Left ventricle myocardium inferior (tissue), 1 donor: ENCODE results near the gene SLC16A10. TPM values are rescaled to one million over a fixed set of nuclear protein-coding genes. Genes with fewer than 3 reads are reported as not detected.

Source experiments
- DNase-seq: peaks from one replicate; pipeline ENCODE4 v3.0.0-alpha.2; 2020
- H3K27ac ChIP-seq: fragments of 200-600 bp; replicated peaks from 2 replicates; pipeline ENCODE4 v1.8.0; 2021
- H3K27me3 ChIP-seq: fragments of 200-600 bp; 2 replicates; pipeline ENCODE4 v1.8.0; 2021; ENCODE audit warnings: low read depth
- H3K36me3 ChIP-seq: fragments of 200-600 bp; 2 replicates; pipeline ENCODE4 v1.8.0; 2021
- H3K4me1 ChIP-seq: fragments of 200-600 bp; 2 replicates; pipeline ENCODE4 v1.8.0; 2021
- H3K4me3 ChIP-seq: fragments of 200-600 bp; 2 replicates; pipeline ENCODE4 v1.8.0; 2021; ENCODE audit warnings: mild to moderate bottlenecking, moderate library complexity
- H3K9me3 ChIP-seq: fragments of 200-600 bp; replicated peaks from 2 replicates; pipeline ENCODE4 v1.8.0; 2021
- intact Hi-C: fragments of 100-400 bp; cut with micrococcal nuclease; formaldehyde crosslinking; loops from one replicate; pipeline ENCODE4 v1.11.0; 2022
- total RNA-seq: library from RNA; stranded (reverse); fragmentation: NEBNext Ultra II Directional; extraction: Animal tissue kit (Norgen Biotek cat#: 25700); gene quantifications from one replicate; pipeline ENCODE4 v1.2.1, GENCODE V29; 2021
- TF ChIP-seq, protein P1 (sequence below): fragments of 200-600 bp; IDR thresholded peaks from 2 replicates; pipeline ENCODE4 v1.8.0; 2021; ENCODE audit warnings: antibody characterized with exemption, mild to moderate bottlenecking, borderline replicate concordance
- donor health status: DM: no; HTN: yes; CAD: no; lungs with severe emphysema.

Gene SLC16A10
- total RNA-seq, 1 donor from 2014 or later = 4.5 TPM

- H3K4me3 ChIP-seq = no peak overlapping the region
- H3K27ac ChIP-seq = no peak overlapping the region
- TF ChIP-seq, protein P1, sequence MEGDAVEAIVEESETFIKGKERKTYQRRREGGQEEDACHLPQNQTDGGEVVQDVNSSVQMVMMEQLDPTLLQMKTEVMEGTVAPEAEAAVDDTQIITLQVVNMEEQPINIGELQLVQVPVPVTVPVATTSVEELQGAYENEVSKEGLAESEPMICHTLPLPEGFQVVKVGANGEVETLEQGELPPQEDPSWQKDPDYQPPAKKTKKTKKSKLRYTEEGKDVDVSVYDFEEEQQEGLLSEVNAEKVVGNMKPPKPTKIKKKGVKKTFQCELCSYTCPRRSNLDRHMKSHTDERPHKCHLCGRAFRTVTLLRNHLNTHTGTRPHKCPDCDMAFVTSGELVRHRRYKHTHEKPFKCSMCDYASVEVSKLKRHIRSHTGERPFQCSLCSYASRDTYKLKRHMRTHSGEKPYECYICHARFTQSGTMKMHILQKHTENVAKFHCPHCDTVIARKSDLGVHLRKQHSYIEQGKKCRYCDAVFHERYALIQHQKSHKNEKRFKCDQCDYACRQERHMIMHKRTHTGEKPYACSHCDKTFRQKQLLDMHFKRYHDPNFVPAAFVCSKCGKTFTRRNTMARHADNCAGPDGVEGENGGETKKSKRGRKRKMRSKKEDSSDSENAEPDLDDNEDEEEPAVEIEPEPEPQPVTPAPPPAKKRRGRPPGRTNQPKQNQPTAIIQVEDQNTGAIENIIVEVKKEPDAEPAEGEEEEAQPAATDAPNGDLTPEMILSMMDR = no peak
- no peaks in the 10 kb centered on the region for H3K36me3 ChIP-seq
- H3K27me3 ChIP-seq = peaks cover 6% of the 10 kb centered on the region
- H3K4me1 ChIP-seq = no peaks in the 10 kb centered on the region
- no peak for DNase-seq
- intact Hi-C loops = no loop called here
- H3K9me3 ChIP-seq = peaks cover 11% of the 10 kb centered on the region
Measured at GRCh38 chr6:111068109-111068865, 19.0 kb upstream of the SLC16A10 start.

DNA sequence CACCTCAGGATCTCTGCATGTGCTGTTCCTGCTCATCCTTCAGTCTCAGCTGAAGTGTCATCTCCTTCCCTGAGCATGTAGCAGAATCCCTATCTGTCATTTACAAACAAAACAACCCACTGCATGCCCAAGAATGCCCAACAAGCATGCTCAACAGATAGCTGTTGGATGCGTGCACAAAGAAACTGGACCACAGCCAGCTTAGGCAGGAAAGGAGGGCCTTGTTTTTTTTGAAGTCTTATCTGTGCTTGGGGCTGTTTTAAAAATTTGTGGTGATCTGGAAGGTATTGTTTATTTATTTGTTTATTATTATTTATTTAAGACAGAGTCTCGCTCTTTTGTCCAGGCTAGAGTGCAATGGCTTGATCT lies 18.5 kb upstream of the SLC16A10 start:
- Histone ChIP-seq H3K4me1 (no peaks in the 10 kb centered on the region), H3K9me3 (peaks cover 5% of the 10 kb centered on the region), H3K27me3 (peaks cover 6% of the 10 kb centered on the region), H3K27ac (no peak overlapping the region), H3K36me3 (no peaks in the 10 kb centered on the region), H3K4me3 (no peak overlapping the region)
- TF ChIP-seq, protein P1 = no peak
- DNase-seq = no peak
- intact Hi-C loops = no loop called here

DNA sequence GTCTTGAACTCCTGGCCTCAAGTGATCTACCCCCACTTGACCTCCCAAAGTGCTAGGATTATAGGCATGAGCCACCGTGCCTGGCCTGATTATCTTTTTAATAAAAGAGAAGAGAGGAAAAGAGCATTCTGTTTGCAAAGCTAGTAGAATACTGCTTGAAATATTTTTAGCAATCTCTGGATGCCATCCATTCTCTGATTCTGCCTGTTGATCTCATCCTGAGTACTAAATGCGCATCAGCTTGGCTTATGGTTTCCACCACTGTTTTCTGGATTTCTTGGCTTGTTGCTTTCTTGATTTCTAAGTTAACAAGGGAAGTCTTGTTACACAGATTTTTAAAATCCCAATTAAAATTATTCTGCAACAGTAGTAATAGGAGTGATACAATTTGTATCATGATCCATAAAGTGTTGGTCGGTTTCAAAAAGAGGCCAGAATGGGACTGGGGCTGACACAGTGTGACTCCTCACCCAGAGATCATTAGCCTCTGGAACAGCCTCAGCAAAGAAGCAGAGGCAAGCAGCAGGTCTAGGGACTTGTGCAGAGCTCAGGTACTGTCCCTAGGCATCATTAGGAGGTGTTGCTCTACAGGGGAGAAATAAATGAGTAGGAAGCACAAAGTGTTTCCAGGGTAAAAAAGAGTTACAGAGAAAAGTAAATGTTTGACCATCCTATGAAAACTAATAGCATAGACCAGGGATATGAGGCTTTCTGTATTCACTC lies 17.8 kb upstream of the SLC16A10 start:
- Histone ChIP-seq H3K27ac (no peak overlapping the region), H3K9me3 (no peaks in the 10 kb centered on the region), H3K4me1 (no peaks in the 10 kb centered on the region), H3K27me3 (peaks cover 6% of the 10 kb centered on the region), H3K36me3 (no peaks in the 10 kb centered on the region), H3K4me3 (no peak overlapping the region)
- TF ChIP-seq, protein P1 = no peak
- DNase-seq = no peak
- intact Hi-C loops = no loop called here

- no peaks in the 10 kb centered on the region for H3K36me3 ChIP-seq
- no peaks in the 10 kb centered on the region for H3K4me1 ChIP-seq
- peaks cover 6% of the 10 kb centered on the region for H3K27me3 ChIP-seq
- TF ChIP-seq, protein P1 = no peak
- no peak for DNase-seq
- intact Hi-C loops = no loop called here
- H3K9me3 ChIP-seq = no peaks in the 10 kb centered on the region
- H3K4me3 ChIP-seq = no peak overlapping the region
- H3K27ac ChIP-seq = no peak overlapping the region
Measured at GRCh38 chr6:111070105-111071005, 16.9 kb upstream of the SLC16A10 start.

DNA sequence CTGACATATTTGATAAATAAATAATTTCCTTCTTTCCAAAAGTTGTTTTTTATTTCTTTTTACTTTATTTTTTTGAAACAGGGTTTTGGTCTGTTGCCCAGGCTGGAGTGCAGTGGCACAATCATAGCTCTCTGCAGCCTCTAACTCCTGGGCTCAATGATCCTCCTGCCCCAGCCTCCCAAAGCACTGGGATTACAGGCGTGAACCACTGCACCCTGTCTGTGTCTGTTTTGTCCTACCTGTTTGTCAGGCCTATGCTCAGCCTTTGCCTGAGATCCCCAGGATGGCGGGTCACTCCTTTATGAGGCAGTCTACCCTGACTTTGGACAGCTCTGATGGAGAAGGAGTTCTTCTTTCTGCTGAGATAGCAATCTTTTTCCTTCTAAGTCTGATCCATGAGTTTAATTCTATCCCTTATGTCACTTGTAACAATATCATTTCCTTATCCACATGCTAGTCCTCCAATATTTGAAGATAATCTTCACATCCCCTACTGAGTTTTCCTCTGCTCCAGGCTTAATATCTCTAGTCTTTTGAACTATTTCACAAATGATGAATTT lies 14.4 kb upstream of the SLC16A10 start:
- TF ChIP-seq, protein P1 = no peak

More for the DNA sequence above, 14.4 kb upstream of the SLC16A10 start:
- H3K27ac ChIP-seq = no peak overlapping the region
- no peak for DNase-seq
- no peaks in the 10 kb centered on the region for H3K9me3 ChIP-seq
- no peak overlapping the region for H3K4me3 ChIP-seq
- no peaks in the 10 kb centered on the region for H3K4me1 ChIP-seq
- no peaks in the 10 kb centered on the region for H3K36me3 ChIP-seq
- intact Hi-C loops = no loop called here
- no peaks in the 10 kb centered on the region for H3K27me3 ChIP-seq
